Mucosa of descending colon (tissue), 3 donors: ENCODE results near the gene LRCH1. TPM values are rescaled to one million over a fixed set of nuclear protein-coding genes. Genes with fewer than 3 reads are reported as not detected.
A peak's percentile ranks its signal among the peaks of the same experiment; 100 is the strongest.

ENCODE experiments used
- ATAC-seq: fragments of 200-7000 bp; cut with Tn5 transposase; one replicate; pipeline ENCODE4 v1.9.1; 2020; ENCODE audit warnings: mild to moderate bottlenecking, moderate library complexity
- DNase-seq, 3 donors: peaks; one replicate each; pipeline ENCODE4 v3.0.0-alpha.2; 2020
- H3K36me3 ChIP-seq: fragments of 200-600 bp; one replicate; pipeline ENCODE4 v1.8.0; 2021; ENCODE audit warnings: low read depth, mild to moderate bottlenecking
- H3K4me1 ChIP-seq: fragments of 200-600 bp; one replicate; pipeline ENCODE4 v1.8.0; 2021; ENCODE audit warnings: low read depth, mild to moderate bottlenecking
- H3K4me3 ChIP-seq: fragments of 200-600 bp; one replicate; pipeline ENCODE4 v1.8.0; 2021; ENCODE audit warnings: mild to moderate bottlenecking
- H3K9me3 ChIP-seq: fragments of 200-600 bp; one replicate; pipeline ENCODE4 v1.8.0; 2021; ENCODE audit warnings: mild to moderate bottlenecking
- CTCF ChIP-seq: fragments of 200-600 bp; IDR thresholded peaks from one replicate; pipeline ENCODE4 v1.8.0; 2022; ENCODE audit warnings: antibody characterized with exemption, mild to moderate bottlenecking
- intact Hi-C, 2 donors: fragments of 100-400 bp; cut with DNase I in 1 of 2; cut with micrococcal nuclease in 1 of 2; formaldehyde crosslinking; loops; one replicate each; pipeline versions ENCODE4 v1.11.0 to v1.11.1; 2022; cut with DNase I, micrococcal nuclease
- total RNA-seq, 3 donors: library from RNA; stranded (reverse); fragmentation: NEBNext Ultra II Directional in 2 of 3; extraction: Animal tissue kit (Norgen Biotek cat#: 25700) in 2 of 3; gene quantifications; one replicate each; pipeline versions ENCODE4 v1.2.1 to v1.2.4, GENCODE V29; 2021 to 2023
- donor health status: DM: no; HTN: no; CAD: no; lungs with moderate emphysema.
- donor health status: DM: no; HTN: no; CAD: no.
- donor health status: DM: no; HTN: yes; CAD: no.

The LRCH1 gene
- total RNA-seq, 3 donors from 2014 or later = 13.4 to 44.1 (median 16.1) TPM

DNA sequence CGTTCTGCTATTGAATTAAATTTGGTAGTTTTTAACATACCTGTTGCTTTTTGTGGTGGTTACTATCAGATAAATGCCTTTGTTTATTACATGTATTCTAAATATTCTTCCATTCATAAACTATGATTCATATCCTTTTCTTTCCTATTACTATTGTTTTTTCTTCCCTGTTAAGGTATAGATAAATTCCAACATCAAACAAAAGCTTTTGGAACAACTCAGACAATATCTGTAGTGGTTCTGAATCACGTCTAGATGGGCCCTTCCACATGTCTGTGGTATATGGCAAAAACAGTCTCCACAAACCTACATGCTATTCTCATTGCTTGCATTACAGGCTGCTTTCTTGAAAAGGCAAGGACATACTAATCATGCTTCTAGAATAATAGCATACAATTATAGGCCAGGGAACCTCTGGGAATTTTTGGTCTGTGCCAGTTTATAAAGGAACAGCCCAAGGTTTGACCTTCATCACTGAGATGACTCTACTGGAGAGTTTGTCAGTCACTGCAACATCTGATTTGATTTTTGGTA, 6.4 kb downstream of the LRCH1 start:
- no peaks in the 10 kb centered on the region for H3K9me3 ChIP-seq
- no peak overlapping the region for H3K4me3 ChIP-seq
- no peaks in the 10 kb centered on the region for H3K36me3 ChIP-seq
- peaks cover 19% of the 10 kb centered on the region for H3K4me1 ChIP-seq
- no peak for ATAC-seq
- intact Hi-C loops = loop anchor here in 1 of 2 donors (10.0 kb wide), 1 partner anchor 125 kb away; no protein-coding TSS in a partner anchor
- no peak for DNase-seq
- no peak for TF ChIP-seq CTCF

DNA sequence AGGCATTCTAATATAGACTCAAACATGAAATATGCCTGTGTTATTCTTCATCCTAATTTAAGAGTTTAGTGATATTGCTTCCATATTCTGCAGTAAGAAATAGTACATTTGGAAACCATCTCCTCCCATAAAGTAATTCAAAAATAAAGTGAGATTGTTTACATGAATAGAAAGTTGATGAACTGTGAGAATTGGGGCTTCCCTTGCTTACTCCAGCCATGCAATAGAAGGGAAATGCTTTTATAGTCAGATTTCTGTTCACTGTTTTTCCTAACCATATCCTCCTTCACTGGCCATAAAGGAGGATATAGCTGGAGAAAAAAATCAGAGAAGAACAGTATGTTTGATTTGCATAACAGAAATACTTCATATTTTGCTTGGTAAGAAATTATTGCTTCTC, 7.8 kb downstream of the LRCH1 start:
- intact Hi-C loops = no loop called here
- H3K4me1 ChIP-seq = peaks cover 6% of the 10 kb centered on the region

GRCh38 chr13:46561286-46561685, 8.3 kb downstream of the LRCH1 start:
- peaks cover 4% of the 10 kb centered on the region for H3K4me1 ChIP-seq
- intact Hi-C loops = no loop called here
- DNase-seq (no peak), ATAC-seq (no peak)
- H3K9me3 ChIP-seq = no peaks in the 10 kb centered on the region
- H3K36me3 ChIP-seq = no peaks in the 10 kb centered on the region
- H3K4me3 ChIP-seq = no peak overlapping the region
- no peak for TF ChIP-seq CTCF

More for the DNA sequence above, 7.8 kb downstream of the LRCH1 start:
- H3K4me3 ChIP-seq = no peak overlapping the region
- H3K36me3 ChIP-seq = no peaks in the 10 kb centered on the region
- ATAC-seq (no peak), DNase-seq (no peak)
- TF ChIP-seq CTCF = no peak
- no peaks in the 10 kb centered on the region for H3K9me3 ChIP-seq

GRCh38 chr13:46561691-46562090, 8.7 kb downstream of the LRCH1 start:
- no peaks in the 10 kb centered on the region for H3K9me3 ChIP-seq
- DNase-seq = no peak
- no peaks in the 10 kb centered on the region for H3K36me3 ChIP-seq
- intact Hi-C loops = no loop called here
- H3K4me1 ChIP-seq = peaks cover 4% of the 10 kb centered on the region
- no peak for TF ChIP-seq CTCF
- peak; percentile 70 for ATAC-seq
- no peak overlapping the region for H3K4me3 ChIP-seq

GRCh38 chr13:46562152-46562551, 9.2 kb downstream of the LRCH1 start:
- no peaks in the 10 kb centered on the region for H3K36me3 ChIP-seq

More at GRCh38 chr13:46562152-46562551, 9.2 kb downstream of the LRCH1 start:
- no peak for TF ChIP-seq CTCF
- no peak for DNase-seq
- no peak for ATAC-seq
- H3K4me1 ChIP-seq = peaks cover 4% of the 10 kb centered on the region
- H3K9me3 ChIP-seq = no peaks in the 10 kb centered on the region
- intact Hi-C loops = no loop called here
- no peak overlapping the region for H3K4me3 ChIP-seq
